Stimulated activated CD4-positive, alpha-beta T cell treated with anti-CD3 and anti-CD28 coated beads, Interleukin-15, amount 100 ng/mL, for 24 hours (primary cell): ENCODE measurements around the gene HNRNPA2B1.
"Not testable (repeated sequence)": the region's sequence is repeated elsewhere in the genome, so short reads cannot be mapped to it uniquely, and the experiment has no call there.

ENCODE experiments used
- DNase-seq: peaks from one replicate; pipeline ENCODE4 v3.0.0-alpha.2; 2020

HNRNPA2B1 gene

DNA sequence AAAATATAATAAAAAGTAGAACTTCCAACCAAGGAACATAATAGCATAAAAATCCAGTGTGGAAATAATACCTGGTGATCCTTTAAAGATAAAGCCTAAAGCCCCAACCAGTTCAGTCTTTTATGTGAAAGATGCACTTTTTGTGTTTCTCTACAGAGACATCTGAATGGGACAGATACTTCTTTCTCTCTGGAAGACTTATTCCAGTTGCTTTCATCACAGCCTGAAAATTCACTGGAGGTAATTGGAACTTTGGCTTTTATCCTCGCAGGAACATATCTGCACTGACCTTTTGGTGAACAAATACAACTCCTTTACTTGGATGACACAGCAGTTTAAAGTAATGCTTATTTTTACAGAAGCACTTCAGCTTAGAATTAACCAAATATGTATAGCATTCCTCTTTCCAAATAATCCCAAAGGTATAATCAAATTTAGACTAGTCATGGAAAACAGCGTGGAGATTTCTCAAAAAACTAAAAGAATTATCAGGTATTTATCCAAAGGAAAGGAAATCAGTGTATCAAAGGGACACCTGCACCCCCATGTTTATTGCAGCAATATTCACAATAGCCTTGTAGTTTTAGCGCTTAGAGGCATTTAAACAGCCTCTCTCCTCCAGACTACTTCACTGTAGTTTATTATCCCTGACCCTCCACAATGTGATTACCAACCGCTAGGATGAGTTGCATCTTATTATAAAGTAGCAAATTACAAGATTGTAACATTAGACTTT, 16.8 kb downstream of the HNRNPA2B1 start:
- no peak for DNase-seq

DNA sequence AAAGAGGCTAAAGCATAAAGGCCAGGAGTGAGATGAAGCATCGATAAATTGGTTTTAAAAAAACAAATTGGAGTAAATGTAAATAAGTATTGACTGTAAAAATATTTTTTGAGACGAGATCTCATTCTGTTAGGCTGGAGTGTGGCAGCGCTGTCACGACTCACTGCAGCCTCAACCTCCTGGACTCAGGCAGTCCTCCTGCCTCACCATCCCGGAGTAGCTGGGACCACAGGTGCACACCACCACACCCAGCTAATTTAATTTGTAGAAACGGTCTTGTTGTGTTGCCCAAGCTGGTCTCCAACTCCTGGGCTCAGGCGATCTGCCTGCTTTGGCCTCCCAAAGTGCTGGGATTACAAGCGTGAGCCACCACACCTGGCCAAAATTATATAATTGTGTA, 17.8 kb downstream of the HNRNPA2B1 start:
- DNase-seq = no peak

DNA sequence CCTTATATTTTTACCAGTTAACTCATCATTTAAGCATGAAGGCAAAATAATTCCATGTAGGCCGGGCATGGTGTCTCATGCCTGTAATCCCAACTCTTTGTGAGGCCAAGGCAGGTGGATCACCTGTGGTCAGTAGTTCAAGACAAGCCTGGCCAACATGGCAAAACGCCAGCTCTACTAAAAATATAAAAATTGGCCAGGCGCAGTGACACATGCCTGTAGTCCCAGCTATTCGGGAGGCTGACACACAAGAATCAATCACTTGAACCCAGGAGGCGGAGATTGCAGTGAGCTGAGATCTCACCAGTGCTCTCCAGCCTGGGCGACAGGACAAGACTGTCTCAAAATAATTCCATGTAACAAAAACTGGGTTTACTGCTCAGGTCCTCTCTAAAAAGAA, 18.3 kb downstream of the HNRNPA2B1 start:
- DNase-seq = no peak

DNA sequence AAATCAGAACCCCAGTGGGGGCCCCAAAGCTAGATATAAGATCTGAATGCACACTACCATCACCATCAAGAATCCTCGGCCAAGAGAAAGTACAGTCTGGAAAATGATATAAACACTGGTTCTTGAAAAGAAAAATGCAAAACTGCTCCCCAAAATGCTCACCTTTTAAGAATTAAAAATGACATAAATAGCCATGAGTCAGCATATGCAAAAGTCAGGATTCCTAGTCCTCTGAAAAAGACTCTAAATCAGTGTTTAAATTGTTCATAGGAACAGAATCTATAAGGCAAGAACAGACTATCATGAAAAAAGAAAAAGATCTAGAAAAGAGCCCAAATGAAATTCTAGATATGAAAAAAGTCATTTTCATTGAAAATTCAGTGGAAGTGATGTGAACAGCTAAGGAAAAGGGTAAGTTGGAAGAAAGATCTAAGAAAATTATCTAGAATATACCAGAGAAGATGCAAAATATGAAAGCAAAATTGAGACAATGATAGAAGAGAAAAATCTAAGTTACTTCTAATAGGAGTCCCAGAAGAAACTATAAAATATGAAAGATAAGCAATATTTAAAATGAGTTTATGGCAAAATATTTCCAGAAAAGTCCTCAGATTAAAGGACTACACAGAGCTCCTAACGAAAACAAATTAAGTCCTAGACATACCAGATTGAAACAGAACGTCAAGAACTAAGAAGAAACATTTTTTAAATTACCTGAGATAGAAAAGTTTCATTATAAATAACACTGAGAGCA, 18.9 kb downstream of the HNRNPA2B1 start:
- DNase-seq = no peak

DNA sequence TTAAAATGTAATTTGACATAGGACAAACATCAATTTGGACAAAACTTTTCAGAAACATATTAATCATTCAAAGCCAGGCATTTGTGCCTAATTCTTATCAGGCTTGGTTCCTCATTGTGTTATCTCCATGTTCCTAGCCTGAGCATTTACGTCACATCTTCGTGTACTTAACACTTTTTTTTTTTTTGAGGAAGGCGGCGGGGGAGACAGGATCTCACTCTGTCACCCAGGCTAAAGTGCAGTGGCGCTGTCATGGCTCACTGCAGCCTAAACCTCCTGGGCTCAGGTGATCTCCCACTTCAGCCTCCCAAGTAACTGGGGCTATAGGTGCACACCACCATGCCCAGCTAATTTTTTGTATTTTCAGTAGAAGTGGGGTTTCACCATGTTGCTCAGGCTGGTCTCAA, 19.8 kb downstream of the HNRNPA2B1 start:
- DNase-seq = no peak

DNA sequence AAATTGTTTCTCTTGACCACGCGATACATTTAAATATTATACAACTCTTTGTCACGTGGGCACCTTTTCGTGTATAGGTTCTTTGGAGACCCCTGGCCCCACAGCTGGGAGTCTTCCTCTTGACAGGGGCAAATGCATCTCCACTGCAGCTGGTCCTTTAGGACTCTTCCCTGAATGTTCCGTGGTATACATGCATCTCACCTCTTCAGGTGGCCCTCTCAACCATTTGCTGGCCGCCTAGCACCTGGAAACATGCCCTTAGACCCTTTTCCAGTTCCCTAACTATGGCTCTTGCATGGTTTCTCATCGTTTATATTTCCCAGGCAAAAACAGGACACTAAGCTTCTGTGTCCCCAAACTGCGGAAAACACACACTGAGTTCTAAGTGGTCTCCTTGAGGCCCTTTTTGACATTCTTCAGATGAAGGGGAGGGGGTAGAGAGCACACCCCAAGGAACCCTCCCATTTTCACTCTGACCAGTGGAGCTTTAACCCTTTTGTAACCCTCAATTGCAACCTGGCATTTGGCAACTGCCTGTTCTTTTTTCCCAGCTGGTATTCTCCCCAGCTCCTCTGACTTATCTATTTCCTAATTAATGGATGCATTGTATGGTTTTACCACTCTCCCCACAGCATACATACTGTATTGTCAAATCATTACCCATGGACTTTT, 20.6 kb downstream of the HNRNPA2B1 start:
- DNase-seq = no peak

DNA sequence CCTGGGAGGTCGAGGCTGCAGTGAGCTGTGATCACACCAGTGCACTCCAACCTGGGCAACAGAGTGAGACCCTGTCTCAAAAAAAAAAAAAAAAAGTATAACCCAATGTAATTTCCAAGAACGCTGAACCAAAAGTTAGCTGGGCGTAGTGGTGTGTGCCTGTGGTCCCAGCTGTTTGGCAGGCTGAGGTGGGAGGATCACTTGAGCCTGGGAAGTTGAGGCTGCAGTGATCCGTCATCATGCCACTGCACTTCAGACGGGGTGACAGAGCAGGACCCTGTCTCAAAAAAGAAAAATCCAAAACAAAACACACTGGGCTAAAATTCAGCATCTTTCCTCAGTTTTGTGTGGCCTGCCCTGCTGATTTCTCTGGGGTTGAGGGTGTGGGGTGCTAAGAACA, 21.1 kb downstream of the HNRNPA2B1 start:
- no peak for DNase-seq

DNA sequence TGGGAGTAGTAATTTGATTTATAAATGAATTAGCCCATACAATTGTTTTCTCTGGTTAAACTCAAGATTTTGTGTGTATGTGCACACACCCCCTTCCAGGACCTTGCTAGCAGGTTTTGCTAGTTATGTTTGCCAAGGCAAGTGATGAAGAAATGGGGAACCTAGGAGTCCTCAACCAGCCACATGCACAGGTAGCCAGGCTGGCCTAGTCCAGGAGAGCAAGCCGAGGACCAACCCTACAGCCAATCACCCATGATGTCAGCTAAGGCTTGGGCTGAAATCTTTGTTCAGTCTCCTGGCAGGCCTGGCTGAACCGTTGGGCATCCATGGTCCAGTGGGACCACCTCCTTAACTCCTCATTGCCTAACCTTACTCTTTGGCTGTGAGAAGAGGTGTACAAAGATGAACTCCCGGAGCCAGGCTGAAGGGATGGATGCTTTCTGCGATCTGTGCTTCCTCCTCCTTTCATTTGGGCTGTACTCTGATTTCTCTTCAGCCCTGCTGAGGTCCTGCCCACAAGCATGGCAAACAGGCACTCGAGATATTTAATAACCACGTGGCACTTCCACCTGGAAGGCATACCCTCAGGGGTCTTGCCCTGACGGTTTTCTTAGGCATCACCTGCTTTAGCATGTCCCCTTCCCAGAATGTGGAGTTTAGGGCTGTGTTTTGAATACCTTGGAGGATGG, 22.1 kb downstream of the HNRNPA2B1 start:
- DNase-seq = no peak

DNA sequence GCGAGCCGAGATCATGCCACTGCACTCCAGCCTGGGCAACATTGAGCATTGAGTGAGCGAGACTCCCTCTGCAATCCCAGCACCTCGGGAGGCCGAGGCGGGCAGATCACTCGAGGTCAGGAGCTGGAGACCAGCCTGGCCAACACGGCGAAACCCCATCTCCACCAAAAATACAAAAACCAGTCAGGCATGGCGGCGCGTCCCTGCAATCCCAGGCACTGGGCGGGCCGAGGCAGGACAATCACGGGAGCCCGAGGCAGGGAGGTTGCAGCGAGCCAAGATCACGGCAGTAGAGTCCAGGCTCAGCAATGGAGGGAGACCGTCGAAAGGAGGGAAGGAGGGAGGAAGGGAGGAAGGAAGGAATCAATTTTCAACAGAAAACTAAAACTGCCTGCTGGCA, 23.3 kb downstream of the HNRNPA2B1 start:
- not testable (repeated sequence) for DNase-seq

DNA sequence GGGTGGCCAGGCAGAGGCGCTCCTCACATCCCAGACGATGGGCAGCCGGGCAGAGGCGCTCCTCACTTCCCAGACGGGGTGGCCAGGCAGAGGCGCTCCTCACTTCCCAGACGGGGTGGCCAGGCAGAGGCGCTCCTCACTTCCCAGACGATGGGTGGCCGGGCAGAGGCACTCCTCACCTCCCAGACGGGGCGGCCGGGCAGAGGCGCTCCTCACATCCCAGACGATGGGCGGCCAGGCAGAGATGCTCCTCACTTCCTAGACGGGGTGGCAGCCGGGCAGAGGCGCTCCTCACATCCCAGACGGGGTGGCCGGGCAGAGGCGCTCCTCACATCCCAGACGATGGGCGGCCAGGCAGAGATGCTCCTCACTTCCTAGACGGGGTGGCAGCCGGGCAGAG, 23.9 kb downstream of the HNRNPA2B1 start:
- not testable (repeated sequence) for DNase-seq

DNA sequence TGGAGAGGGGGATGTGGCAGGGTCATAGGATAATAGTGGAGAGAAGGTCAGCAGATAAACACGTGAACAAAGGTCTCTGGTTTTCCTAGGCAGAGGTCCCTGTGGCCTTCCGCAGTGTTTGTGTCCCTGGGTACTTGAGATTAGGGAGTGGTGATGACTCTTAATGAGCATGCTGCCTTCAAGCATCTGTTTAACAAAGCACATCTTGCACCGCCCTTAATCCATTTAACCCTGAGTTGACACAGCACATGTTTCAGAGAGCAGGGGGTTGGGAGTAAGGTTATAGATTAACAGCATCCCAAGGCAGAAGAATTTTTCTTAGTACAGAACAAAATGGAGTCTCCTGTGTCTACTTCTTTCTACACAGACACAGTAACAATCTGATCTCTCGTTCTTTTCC, 24.6 kb downstream of the HNRNPA2B1 start:
- not testable (repeated sequence) for DNase-seq

DNA sequence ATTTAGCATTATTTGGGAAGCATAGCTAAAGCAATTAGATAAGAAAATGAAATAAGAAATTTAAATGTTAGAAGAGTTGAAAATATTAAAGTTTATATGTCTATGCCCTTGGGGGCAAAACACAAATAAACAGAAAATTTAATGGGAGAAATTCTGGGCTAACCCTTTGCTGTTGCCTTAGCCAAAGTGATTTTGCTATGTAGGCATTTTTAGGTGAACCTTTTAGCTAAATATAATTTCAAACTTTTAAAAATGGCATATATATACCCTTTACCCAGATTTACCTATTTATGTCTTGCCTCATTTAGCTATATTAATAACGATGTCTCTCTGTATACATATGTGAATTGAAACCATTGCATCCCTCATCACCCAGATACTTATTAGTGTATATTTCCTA, 28.5 kb downstream of the HNRNPA2B1 start:
- no peak for DNase-seq

DNA sequence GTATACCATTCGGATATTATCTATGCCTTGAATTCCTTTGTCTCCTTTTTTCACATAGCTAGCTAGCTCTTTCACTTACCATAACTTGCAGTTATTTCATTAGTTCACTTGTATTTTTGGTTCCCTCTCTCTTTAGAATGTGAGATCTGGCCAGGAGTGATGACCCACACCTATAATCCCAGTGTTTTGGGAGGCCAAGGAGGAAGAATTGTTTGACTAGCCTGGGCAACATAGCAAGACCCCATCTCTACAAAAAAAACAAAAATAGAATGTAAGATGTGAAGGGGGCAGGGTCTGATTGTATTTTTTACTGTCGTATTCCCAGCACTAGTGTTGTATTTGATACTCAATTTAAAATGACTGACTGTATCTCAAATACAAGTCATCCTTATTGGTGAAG, 28.9 kb downstream of the HNRNPA2B1 start:
- no peak for DNase-seq

DNA sequence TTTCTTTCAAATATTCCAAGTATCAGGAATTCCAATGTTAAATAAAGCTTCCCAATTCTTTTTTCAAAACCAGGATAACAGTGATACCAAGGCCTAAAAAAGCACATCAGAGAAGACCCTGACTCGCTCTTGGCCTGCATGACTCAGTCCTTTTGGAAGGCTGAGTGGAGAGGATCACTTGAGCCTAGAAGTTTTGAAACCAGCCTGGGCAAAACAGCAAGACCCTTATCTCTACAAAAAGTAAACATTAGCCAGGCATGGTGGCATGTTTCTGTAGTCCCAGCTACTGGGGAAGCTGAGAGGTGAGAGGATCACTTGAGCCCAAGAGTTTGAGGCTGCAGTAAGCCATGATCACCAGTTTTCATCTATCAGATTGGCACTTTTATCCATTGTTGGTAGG, 29.9 kb downstream of the HNRNPA2B1 start:
- DNase-seq = no peak

DNA sequence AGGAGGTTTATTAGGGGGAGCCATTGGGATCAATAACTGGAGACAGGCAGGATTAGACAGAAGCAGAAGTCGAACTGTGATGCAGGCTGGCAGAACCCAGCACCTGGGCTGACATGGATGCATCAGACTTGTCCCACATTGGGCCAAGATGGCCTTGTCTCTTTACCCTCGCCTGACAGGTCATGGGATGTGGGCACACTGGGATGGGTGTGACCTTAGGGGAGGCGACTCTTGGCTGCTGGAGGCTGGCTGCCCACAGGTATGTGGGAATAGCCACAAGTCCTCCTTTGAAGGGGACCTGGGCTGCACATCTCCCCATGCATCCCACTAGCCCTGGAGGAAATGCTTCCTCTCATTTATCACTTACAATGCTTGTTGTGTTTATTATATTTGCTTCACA, 31.3 kb downstream of the HNRNPA2B1 start:
- DNase-seq = no peak

DNA sequence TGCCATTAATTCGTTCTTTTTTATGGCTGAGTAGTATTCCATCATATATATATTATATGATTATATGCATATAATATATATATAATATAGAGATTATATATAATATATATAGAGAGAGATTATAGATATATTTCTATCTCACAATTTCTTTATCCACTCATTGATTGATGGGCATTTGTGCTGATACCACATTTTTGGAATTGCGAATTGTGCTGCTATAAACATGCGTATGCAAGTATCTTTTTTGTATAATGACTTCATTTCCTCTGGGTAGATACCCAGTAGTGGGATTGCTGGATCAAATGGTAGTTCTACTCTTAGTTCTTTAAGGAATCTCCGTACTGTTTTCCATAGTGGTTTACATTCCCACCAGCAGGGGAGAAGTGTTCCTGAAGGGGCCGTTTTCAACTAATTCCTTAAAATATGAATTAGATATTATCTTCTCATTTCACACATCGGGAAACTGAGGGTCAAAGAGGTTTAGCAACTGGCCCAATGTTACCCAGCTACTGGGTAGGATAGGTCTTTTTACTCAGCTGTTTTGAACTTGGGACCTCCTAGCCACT, 32.0 kb downstream of the HNRNPA2B1 start:
- DNase-seq = no peak

DNA sequence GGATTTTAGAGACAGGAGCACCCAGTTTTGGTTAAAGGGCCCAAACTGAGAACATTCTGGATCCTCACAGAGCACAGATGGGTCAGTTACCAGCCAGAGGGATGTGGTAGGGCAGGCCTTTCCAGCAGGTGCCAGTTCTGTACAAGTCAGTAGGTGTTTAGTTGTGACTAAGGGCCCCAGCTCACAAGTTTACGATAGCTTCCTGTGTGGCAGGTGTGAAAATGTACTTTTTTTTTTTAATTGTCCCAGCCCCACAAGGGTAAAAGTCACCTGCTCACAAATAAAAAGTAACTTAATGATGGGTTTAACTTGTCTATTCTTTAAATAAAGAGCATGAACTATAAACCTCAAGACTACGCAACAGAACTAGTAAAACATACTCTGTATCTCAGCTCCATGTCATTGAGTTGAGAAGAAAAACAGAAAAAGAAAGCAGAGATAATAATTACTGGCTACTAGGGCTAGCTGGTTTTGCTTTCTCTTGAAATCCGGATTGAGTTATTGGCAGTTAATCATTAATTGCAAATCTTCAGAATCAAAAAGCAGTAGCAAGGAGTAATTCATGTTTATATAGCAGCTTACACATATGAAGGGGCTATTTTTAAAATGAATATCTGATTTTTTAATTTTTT, 33.1 kb downstream of the HNRNPA2B1 start:
- DNase-seq = no peak

DNA sequence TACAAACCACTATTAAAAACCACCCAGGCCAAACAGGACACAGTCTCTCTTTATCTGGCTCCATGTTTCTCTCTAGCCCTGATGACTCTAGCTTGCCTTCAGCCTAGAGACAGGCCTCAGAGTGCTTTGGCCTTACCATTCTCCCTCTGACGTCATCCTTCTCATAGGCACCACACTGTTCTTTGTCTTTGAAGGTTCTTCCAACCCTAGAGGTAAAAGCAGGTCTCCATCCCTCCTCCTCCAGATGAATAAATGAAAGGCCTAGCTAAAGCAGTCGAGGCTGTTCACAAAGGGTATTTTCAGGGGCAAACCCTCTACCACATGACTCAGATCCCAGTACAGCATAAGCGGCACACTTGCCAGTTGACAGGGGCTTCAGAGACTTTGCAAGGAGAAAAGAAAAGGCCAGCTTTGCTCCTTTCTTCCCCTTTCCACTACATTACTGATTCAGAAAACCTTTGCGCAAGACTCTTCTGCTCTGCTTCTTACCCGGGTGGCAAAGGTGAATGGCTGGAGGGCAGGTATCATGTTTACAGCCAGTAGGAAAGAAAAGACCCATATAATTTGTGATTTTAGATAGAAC, 33.8 kb downstream of the HNRNPA2B1 start:
- no peak for DNase-seq

DNA sequence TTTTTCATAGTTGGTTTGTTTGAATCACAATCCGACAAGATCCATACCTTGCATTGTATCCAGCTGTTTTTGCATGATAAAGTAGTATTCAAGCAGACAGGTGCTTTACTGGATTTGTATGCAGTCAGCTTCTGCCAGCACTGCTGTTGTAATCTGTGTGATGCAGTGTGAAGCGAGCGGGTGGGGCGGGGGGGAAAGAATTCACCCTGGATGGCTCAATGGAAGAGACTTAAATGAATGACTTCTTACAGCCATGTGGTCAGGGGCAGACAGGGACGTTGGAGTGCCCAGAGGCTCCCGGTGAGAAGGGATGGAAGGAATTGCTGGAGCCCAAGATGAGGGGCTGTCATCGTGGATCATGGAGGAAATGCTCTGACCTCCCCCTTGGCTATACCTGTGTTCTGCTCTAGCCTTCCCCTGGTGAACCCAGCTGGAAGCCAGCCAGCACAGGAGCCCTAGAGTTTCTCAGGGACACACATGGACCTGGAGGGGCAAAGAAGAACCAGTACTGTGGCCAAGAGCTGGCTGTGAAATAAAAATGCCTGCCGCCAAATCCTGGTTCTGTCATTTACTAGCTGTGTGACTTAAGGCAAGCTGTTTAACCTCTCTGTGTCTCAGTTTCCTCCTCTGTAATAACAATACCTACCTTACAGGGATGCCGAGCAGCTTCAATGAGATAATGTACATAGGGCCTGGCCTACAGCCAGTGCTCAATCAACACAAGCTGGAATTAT, 34.4 kb downstream of the HNRNPA2B1 start:
- no peak for DNase-seq

DNA sequence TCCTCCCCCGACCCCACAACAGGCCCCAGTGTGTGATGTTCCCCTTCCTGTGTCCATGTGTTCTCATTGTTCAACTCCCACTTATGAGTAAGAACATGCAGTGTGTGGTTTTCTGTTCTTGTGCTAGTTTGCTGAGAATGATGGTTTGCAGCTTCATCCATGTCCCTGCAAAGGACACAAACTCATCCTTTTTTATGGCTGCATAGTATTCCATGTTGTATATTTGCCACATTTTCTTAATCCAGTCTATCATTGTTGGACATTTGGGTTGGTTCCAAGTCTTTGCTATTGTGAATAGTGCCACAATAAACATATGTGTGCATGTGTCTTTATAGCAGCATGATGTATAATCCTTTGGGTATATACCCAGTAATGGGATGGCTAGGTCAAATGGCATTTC, 36.7 kb downstream of the HNRNPA2B1 start:
- not testable (repeated sequence) for DNase-seq

DNA sequence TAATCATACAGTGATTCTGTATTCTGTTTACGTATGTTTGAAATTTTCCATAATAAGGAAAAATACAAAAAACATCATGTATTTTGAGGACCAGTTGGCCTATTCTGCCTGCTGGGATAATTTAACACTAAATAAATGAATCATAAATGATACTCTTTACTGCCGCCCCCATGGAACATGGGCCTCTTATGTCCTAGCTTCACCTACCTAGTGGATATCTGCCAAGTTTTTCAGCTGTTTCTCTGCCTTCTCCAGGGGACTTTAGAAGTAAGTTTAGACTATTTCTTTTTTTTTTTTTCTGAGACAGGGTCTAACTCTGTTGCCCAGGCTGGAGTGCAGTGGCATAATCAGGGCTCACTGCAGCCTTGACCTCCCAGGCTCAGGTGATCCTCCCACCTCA, 38.1 kb downstream of the HNRNPA2B1 start:
- no peak for DNase-seq
